Psoas muscle (tissue), 8 donors: ENCODE measurements around the gene RHEX. TPM values are rescaled to one million over a fixed set of nuclear protein-coding genes. Genes with fewer than 3 reads are reported as not detected.

Experiments used
- ATAC-seq, 4 donors: fragments of 200-7000 bp; cut with Tn5 transposase; one replicate each; pipeline ENCODE4 v1.9.1; 2020; ENCODE audit warnings: moderate library complexity in 3 of 4, mild to moderate bottlenecking in 2 of 4
- DNase-seq, 2 donors: peaks; one replicate each; pipeline ENCODE4 v3.0.0-alpha.2; 2020
- H3K27ac ChIP-seq: fragments of 200-600 bp; one replicate; pipeline ENCODE4 v1.8.0; 2022
- H3K27me3 ChIP-seq, 3 donors: fragments of 200-600 bp in 1 of 3; one replicate each; pipeline versions ENCODE4 v1.6.1 to v1.8.0; 2013 to 2022; ENCODE audit warnings: low read length in 2 of 3, mild to moderate bottlenecking in 2 of 3, moderate library complexity in 1 of 3; ENCODE audit not compliant: insufficient read depth in 3 of 3
- H3K36me3 ChIP-seq, 2 donors: fragments of 200-600 bp in 1 of 2; one replicate each; pipeline versions ENCODE4 v1.6.1 to v1.8.0; 2013 to 2022; ENCODE audit warnings: low read depth in 1 of 2, mild to moderate bottlenecking in 1 of 2, moderate library complexity in 1 of 2; ENCODE audit not compliant: insufficient read depth in 1 of 2
- H3K4me1 ChIP-seq: fragments of 200-600 bp; one replicate; pipeline ENCODE4 v1.8.0; 2022
- H3K4me3 ChIP-seq: fragments of 200-600 bp; one replicate; pipeline ENCODE4 v1.8.0; 2022; ENCODE audit warnings: mild to moderate bottlenecking
- H3K9me3 ChIP-seq: fragments of 200-600 bp; one replicate; pipeline ENCODE4 v1.8.0; 2022
- CTCF ChIP-seq: fragments of 200-600 bp; IDR thresholded peaks from one replicate; pipeline ENCODE4 v1.8.0; 2022; ENCODE audit warnings: antibody characterized with exemption
- WGBS, 3 donors: extraction: QIAGEN DNeasy Blood & Tissue Kit; methylation state at CpG; one replicate each; pipeline versions ENCODE4 v1.1.6 to v1.1.7; 2013; 5-methylcytosine and 5-hydroxymethylcytosine counted together
- intact Hi-C, 2 donors: fragments of 100-400 bp; cut with DNase I; formaldehyde crosslinking; loops; one replicate each; pipeline versions ENCODE4 v1.11.0 to v1.14.2; 2022
- polyA plus RNA-seq, 3 donors: library from polyadenylated mRNA; stranded (reverse); fragments of 200-250 nt; gene quantifications; one replicate each; pipeline ENCODE4 v1.2.3, GENCODE V29; 2013
- total RNA-seq, 4 donors: library from RNA; stranded (reverse); fragmentation: NEBNext Ultra II Directional in 2 of 4; extraction: Animal tissue kit (Norgen Biotek cat#: 25700) in 2 of 4; gene quantifications; one replicate each; pipeline versions ENCODE4 v1.2.1 to v1.2.4, GENCODE V29; 2021 to 2023
- donor health status: healthy with polysubstance abuse.
- donor health status: DM: no; HTN: no; CAD: no; lungs with moderate emphysema.
- donor health status: Bipolar disorder and iron deficiency.
- donor health status: healthy.
- donor health status: DM: yes; HTN: yes; CAD: no.
- donor health status: DM: no; HTN: no; CAD: no.
- donor health status: DM: no; HTN: no; CAD: no.
- donor health status: DM: yes; HTN: yes; CAD: no.

Gene RHEX
- total and polyA plus RNA-seq, 7 donors = 0.13 to 0.95 (median 0.40) TPM; not detected in 1

- no peak for ATAC-seq
These were observed 62.0 kb downstream of the RHEX start for GRCh38 chr1:206114692-206115640.

GRCh38 chr1:206115791-206116190, 62.8 kb downstream of the RHEX start:
- WGBS, 3 donors = 93 to 97% (median 95%) methylated on average over 7 to 8 of the region's 8 CpGs
- peaks cover under 1% of the 10 kb centered on the region for H3K9me3 ChIP-seq
- H3K27me3 ChIP-seq = peaks cover 0 to 27% (median 5%) of the 10 kb centered on the region in 3 donors
- H3K36me3 ChIP-seq = no peaks in the 10 kb centered on the region
- no peak overlapping the region for H3K4me3 ChIP-seq
- ATAC-seq (no peak), DNase-seq (no peak)
- H3K27ac ChIP-seq = no peak overlapping the region
- intact Hi-C loops = no loop called here
- H3K4me1 ChIP-seq = peaks cover 6% of the 10 kb centered on the region
- TF ChIP-seq CTCF = no peak

More at GRCh38 chr1:206114692-206115640, 62.0 kb downstream of the RHEX start:
- no peaks in the 10 kb centered on the region for H3K9me3 ChIP-seq
- TF ChIP-seq CTCF = no peak
- H3K27ac ChIP-seq = no peak overlapping the region
- peaks cover 0 to 27% (median 5%) of the 10 kb centered on the region in 3 donors for H3K27me3 ChIP-seq
- no peaks in the 10 kb centered on the region for H3K36me3 ChIP-seq
- no peak for DNase-seq
- WGBS, 3 donors = 85 to 86% (median 86%) methylated on average over 6 of the region's 6 CpGs
- H3K4me3 ChIP-seq = no peak overlapping the region
- intact Hi-C loops = no loop called here
- peaks cover 6% of the 10 kb centered on the region for H3K4me1 ChIP-seq

- H3K36me3 ChIP-seq = no peaks in the 10 kb centered on the region
- peak overlapping the region; percentile 57 for H3K4me3 ChIP-seq
- peaks cover 6% of the 10 kb centered on the region for H3K4me1 ChIP-seq
- DNase-seq (no peak), ATAC-seq (peak; percentile 14 to 28 (median 20))
- 66 to 75% (median 73%) methylated on average over 25 of the region's 25 CpGs for WGBS, 3 donors
- intact Hi-C loops = no loop called here
- no peak for TF ChIP-seq CTCF
- peaks cover 5% of the 10 kb centered on the region for H3K9me3 ChIP-seq
- no peak overlapping the region for H3K27ac ChIP-seq
- H3K27me3 ChIP-seq = peaks cover 0 to 27% (median 5%) of the 10 kb centered on the region in 3 donors
These were observed 63.4 kb downstream of the RHEX start for GRCh38 chr1:206116191-206116872.

- TF ChIP-seq CTCF = no peak
- peaks cover 0 to 27% (median 5%) of the 10 kb centered on the region in 3 donors for H3K27me3 ChIP-seq
- H3K36me3 ChIP-seq = no peaks in the 10 kb centered on the region
- WGBS, 3 donors = 11 to 14% (median 11%) methylated on average over 5 of the region's 5 CpGs
- peaks cover 6% of the 10 kb centered on the region for H3K4me1 ChIP-seq
- intact Hi-C loops = no loop called here
- ATAC-seq = no peak
- peaks cover 9% of the 10 kb centered on the region for H3K9me3 ChIP-seq
- DNase-seq = no peak
- H3K27ac ChIP-seq = no peak overlapping the region
- H3K4me3 ChIP-seq = peak overlapping the region; percentile 57
These were observed 63.8 kb downstream of the RHEX start for GRCh38 chr1:206116873-206117150.
